ENCODE results near the gene RECQL5. TPM values are rescaled to one million over a fixed set of nuclear protein-coding genes. Genes with fewer than 3 reads are reported as not detected.

Gene RECQL5
- total RNA-seq, 1 experiment from 2014 or later = 71.3 TPM

- no TSS peak for BruUV-seq (replicated peaks)
- CTCF ChIA-PET = interaction anchor here (0.7 kb wide), 1 partner anchor 102 kb away, joined by 3 read pairs; no protein-coding TSS in a partner anchor
- intact Hi-C loops (cut with micrococcal nuclease; ENCODE audit: unreplicated experiment) = no loop called here
Measured at GRCh38 chr17:75658237-75658636, 8.7 kb downstream of the RECQL5 start.

GRCh38 chr17:75654176-75654575 lies 12.8 kb downstream of the RECQL5 start:
- no peak for TF ChIP-seq CTCF (IDR thresholded peaks at IDR 0.05; ENCODE audit: unreplicated experiment)
- intact Hi-C loops (cut with micrococcal nuclease; ENCODE audit: unreplicated experiment) = loop anchor here (5.0 kb wide), 1 partner anchor 227 kb away; no protein-coding TSS in a partner anchor
- no TSS peak for BruUV-seq (replicated peaks)
- Mint-ChIP-seq H3K27ac (ENCODE audit: unreplicated experiment) (no peak overlapping the region), H3K4me1 (ENCODE audit: low read depth, unreplicated experiment) (no peaks in the 10 kb centered on the region), H3K4me3 (ENCODE audit: low read depth, unreplicated experiment) (no peak overlapping the region), H3K27me3 (ENCODE audit: unreplicated experiment) (no peaks in the 10 kb centered on the region), H3K9me3 (ENCODE audit: low read depth, unreplicated experiment) (no peaks in the 10 kb centered on the region), H3K36me3 (ENCODE audit: insufficient read depth, unreplicated experiment) (peaks cover 42% of the 10 kb centered on the region)
- DNase-seq = no peak
- CTCF ChIA-PET = interaction anchor here (0.6 to 6.7 kb wide), 8 partner anchors 9 to 452 kb away, joined by 3 to 119 read pairs (median 4); partner anchors contain the start of gene SMIM5

More at GRCh38 chr17:75658237-75658636, 8.7 kb downstream of the RECQL5 start:
- no peak for TF ChIP-seq CTCF (IDR thresholded peaks at IDR 0.05; ENCODE audit: unreplicated experiment)
- Mint-ChIP-seq H3K4me1 (ENCODE audit: low read depth, unreplicated experiment) (no peaks in the 10 kb centered on the region), H3K9me3 (ENCODE audit: low read depth, unreplicated experiment) (no peaks in the 10 kb centered on the region), H3K27ac (ENCODE audit: unreplicated experiment) (no peak overlapping the region), H3K4me3 (ENCODE audit: low read depth, unreplicated experiment) (no peak overlapping the region), H3K36me3 (ENCODE audit: insufficient read depth, unreplicated experiment) (peaks cover 31% of the 10 kb centered on the region), H3K27me3 (ENCODE audit: unreplicated experiment) (no peaks in the 10 kb centered on the region)
- DNase-seq = no peak

GRCh38 chr17:75652934-75653549 lies 13.9 kb downstream of the RECQL5 start:
- CTCF ChIA-PET = interaction anchor here (0.8 to 6.7 kb wide), 5 partner anchors 11 to 52 kb away, joined by 3 to 119 read pairs (median 4); partner anchors contain the start of gene SMIM5
- no peaks in the 10 kb centered on the region for H3K27me3 Mint-ChIP-seq (ENCODE audit: unreplicated experiment)
- DNase-seq = peak; percentile 63
- H3K36me3 Mint-ChIP-seq (ENCODE audit: insufficient read depth, unreplicated experiment) = peaks cover 43% of the 10 kb centered on the region
- BruUV-seq (replicated peaks) = no TSS peak
- TF ChIP-seq CTCF (IDR thresholded peaks at IDR 0.05; ENCODE audit: unreplicated experiment) = peak; percentile 87
- no peak overlapping the region for H3K4me3 Mint-ChIP-seq (ENCODE audit: low read depth, unreplicated experiment)
- no peaks in the 10 kb centered on the region for H3K9me3 Mint-ChIP-seq (ENCODE audit: low read depth, unreplicated experiment)
- H3K27ac Mint-ChIP-seq (ENCODE audit: unreplicated experiment) = no peak overlapping the region
- intact Hi-C loops (cut with micrococcal nuclease; ENCODE audit: unreplicated experiment) = loop anchor here (2.0 to 5.0 kb wide), 2 partner anchors 20 to 226 kb away; partner anchors contain the start of gene SMIM5
- no peaks in the 10 kb centered on the region for H3K4me1 Mint-ChIP-seq (ENCODE audit: low read depth, unreplicated experiment)

GRCh38 chr17:75652341-75652740 lies 14.6 kb downstream of the RECQL5 start:
- Mint-ChIP-seq H3K4me3 (ENCODE audit: low read depth, unreplicated experiment) (no peak overlapping the region), H3K27ac (ENCODE audit: unreplicated experiment) (no peak overlapping the region), H3K9me3 (ENCODE audit: low read depth, unreplicated experiment) (no peaks in the 10 kb centered on the region), H3K4me1 (ENCODE audit: low read depth, unreplicated experiment) (no peaks in the 10 kb centered on the region), H3K27me3 (ENCODE audit: unreplicated experiment) (no peaks in the 10 kb centered on the region), H3K36me3 (ENCODE audit: insufficient read depth, unreplicated experiment) (peaks cover 46% of the 10 kb centered on the region)
- DNase-seq = no peak
- intact Hi-C loops (cut with micrococcal nuclease; ENCODE audit: unreplicated experiment) = loop anchor here (2.0 to 5.0 kb wide), 2 partner anchors 20 to 225 kb away; partner anchors contain the start of gene SMIM5
- CTCF ChIA-PET = interaction anchor here (1.1 to 6.7 kb wide), 5 partner anchors 10 to 51 kb away, joined by 3 to 119 read pairs (median 5); partner anchors contain the start of gene SMIM5
- no TSS peak for BruUV-seq (replicated peaks)
- no peak for TF ChIP-seq CTCF (IDR thresholded peaks at IDR 0.05; ENCODE audit: unreplicated experiment)
